RPMI8226 (cell line): ENCODE results near the gene PRRG1.
"Not testable (repeated sequence)": the region's sequence is repeated elsewhere in the genome, so short reads cannot be mapped to it uniquely, and the experiment has no call there.

Experiments used
- DNase-seq: peaks from one replicate; pipeline ENCODE4 v3.0.0-alpha.2; 2015

Gene PRRG1

GRCh38 chrX:37349221-37350033 is at the start of gene PRRG1:
PRRG1 (plus strand) TSS chrX:37349364; CDS start chrX:37406250, 56,886 bp downstream.
- no peak for DNase-seq

- no peak for DNase-seq
These were observed 46.6 kb upstream of the PRRG1 start for GRCh38 chrX:37302569-37302968.

GRCh38 chrX:37305238-37305637 is 43.9 kb upstream of the PRRG1 start:
- not testable (repeated sequence) for DNase-seq

- DNase-seq: no peak
These were observed 34.6 kb upstream of the PRRG1 start for GRCh38 chrX:37314531-37314930.

- DNase-seq: no peak
These were observed 33.5 kb upstream of the PRRG1 start for GRCh38 chrX:37315511-37316248.

- DNase-seq: no peak
These were observed 28.5 kb upstream of the PRRG1 start for GRCh38 chrX:37320541-37321203.

GRCh38 chrX:37330642-37331041 is 18.5 kb upstream of the PRRG1 start:
- DNase-seq: no peak

- no peak for DNase-seq
These were observed 17.6 kb upstream of the PRRG1 start for GRCh38 chrX:37331546-37331945.

- no peak for DNase-seq
These were observed 17.1 kb upstream of the PRRG1 start for GRCh38 chrX:37332055-37332454.

- DNase-seq: no peak
These were observed 16.0 kb upstream of the PRRG1 start for GRCh38 chrX:37332987-37333658.

GRCh38 chrX:37347420-37347819 is 1.7 kb upstream of the PRRG1 start:
- no peak for DNase-seq

- no peak for DNase-seq
These were observed 763 bp upstream of the PRRG1 start for GRCh38 chrX:37348231-37348970.

- DNase-seq: no peak
These were observed 268 bp upstream of the PRRG1 start for GRCh38 chrX:37348971-37349220.

- no peak for DNase-seq
These were observed 836 bp downstream of the PRRG1 start for GRCh38 chrX:37350034-37350365.

GRCh38 chrX:37353646-37354045 is 4.5 kb downstream of the PRRG1 start:
- no peak for DNase-seq

- no peak for DNase-seq
These were observed 8.3 kb downstream of the PRRG1 start for GRCh38 chrX:37357436-37357835.

- DNase-seq: no peak
These were observed 12.4 kb downstream of the PRRG1 start for GRCh38 chrX:37361596-37361995.

GRCh38 chrX:37364666-37365065 is 15.5 kb downstream of the PRRG1 start:
- no peak for DNase-seq

- no peak for DNase-seq
These were observed 18.8 kb downstream of the PRRG1 start for GRCh38 chrX:37367946-37368345.

- no peak for DNase-seq
These were observed 21.5 kb downstream of the PRRG1 start for GRCh38 chrX:37370499-37371141.

- no peak for DNase-seq
These were observed 22.4 kb downstream of the PRRG1 start for GRCh38 chrX:37371578-37371991.

GRCh38 chrX:37378404-37378803 is 29.2 kb downstream of the PRRG1 start:
- DNase-seq: no peak
